ENCODE data around the gene SHE.

SHE gene

GRCh38 chr1:154474802-154475201 is 27.4 kb downstream of the SHE start:
- Histone ChIP-seq H3K4me3 (ENCODE audit: low read length) (no peak overlapping the region), H3K9me3 (ENCODE audit: control insufficient read depth, low read depth, low read length) (no peaks in the 10 kb centered on the region), H3K9ac (ENCODE audit: low read length) (no peak overlapping the region), H3K27ac (ENCODE audit: low read length) (no peak overlapping the region), H3K27me3 (ENCODE audit: control insufficient read depth, insufficient read depth, low read length) (no peaks in the 10 kb centered on the region), H3K4me1 (ENCODE audit: control insufficient read depth, low read depth, low read length) (no peaks in the 10 kb centered on the region), H3K36me3 (ENCODE audit: control insufficient read depth, low read depth, low read length) (no peaks in the 10 kb centered on the region)

GRCh38 chr1:154471304-154471703 is 30.9 kb downstream of the SHE start:
- Histone ChIP-seq H3K9me3 (ENCODE audit: control insufficient read depth, low read depth, low read length) (no peaks in the 10 kb centered on the region), H3K4me3 (ENCODE audit: low read length) (no peak overlapping the region), H3K9ac (ENCODE audit: low read length) (no peak overlapping the region), H3K4me1 (ENCODE audit: control insufficient read depth, low read depth, low read length) (peaks cover 1% of the 10 kb centered on the region), H3K27ac (ENCODE audit: low read length) (no peak overlapping the region), H3K27me3 (ENCODE audit: control insufficient read depth, insufficient read depth, low read length) (no peaks in the 10 kb centered on the region), H3K36me3 (ENCODE audit: control insufficient read depth, low read depth, low read length) (no peaks in the 10 kb centered on the region)

- H3K9me3 ChIP-seq (ENCODE audit: control insufficient read depth, low read depth, low read length): no peaks in the 10 kb centered on the region
- H3K27ac ChIP-seq (ENCODE audit: low read length): no peak overlapping the region
- H3K36me3 ChIP-seq (ENCODE audit: control insufficient read depth, low read depth, low read length): no peaks in the 10 kb centered on the region
- H3K9ac ChIP-seq (ENCODE audit: low read length): no peak overlapping the region
- no peak overlapping the region for H3K4me3 ChIP-seq (ENCODE audit: low read length)
- peaks cover 4% of the 10 kb centered on the region for H3K4me1 ChIP-seq (ENCODE audit: control insufficient read depth, low read depth, low read length)
- H3K27me3 ChIP-seq (ENCODE audit: control insufficient read depth, insufficient read depth, low read length): no peaks in the 10 kb centered on the region
Measured at GRCh38 chr1:154469844-154470560, 32.2 kb downstream of the SHE start.

GRCh38 chr1:154468535-154469250 is 33.5 kb downstream of the SHE start:
- Histone ChIP-seq H3K4me1 (ENCODE audit: control insufficient read depth, low read depth, low read length) (peaks cover 4% of the 10 kb centered on the region), H3K27me3 (ENCODE audit: control insufficient read depth, insufficient read depth, low read length) (no peaks in the 10 kb centered on the region), H3K27ac (ENCODE audit: low read length) (no peak overlapping the region), H3K36me3 (ENCODE audit: control insufficient read depth, low read depth, low read length) (no peaks in the 10 kb centered on the region), H3K9ac (ENCODE audit: low read length) (no peak overlapping the region), H3K4me3 (ENCODE audit: low read length) (no peak overlapping the region), H3K9me3 (ENCODE audit: control insufficient read depth, low read depth, low read length) (no peaks in the 10 kb centered on the region)

- H3K27me3 ChIP-seq (ENCODE audit: control insufficient read depth, insufficient read depth, low read length): no peaks in the 10 kb centered on the region
- no peaks in the 10 kb centered on the region for H3K9me3 ChIP-seq (ENCODE audit: control insufficient read depth, low read depth, low read length)
- peaks cover 9% of the 10 kb centered on the region for H3K4me1 ChIP-seq (ENCODE audit: control insufficient read depth, low read depth, low read length)
- H3K9ac ChIP-seq (ENCODE audit: low read length): no peak overlapping the region
- H3K27ac ChIP-seq (ENCODE audit: low read length): no peak overlapping the region
- no peak overlapping the region for H3K4me3 ChIP-seq (ENCODE audit: low read length)
- H3K36me3 ChIP-seq (ENCODE audit: control insufficient read depth, low read depth, low read length): no peaks in the 10 kb centered on the region
Measured at GRCh38 chr1:154467434-154468102, 34.6 kb downstream of the SHE start.

GRCh38 chr1:154466921-154467417 is 35.2 kb downstream of the SHE start:
- no peaks in the 10 kb centered on the region for H3K27me3 ChIP-seq (ENCODE audit: control insufficient read depth, insufficient read depth, low read length)
- no peaks in the 10 kb centered on the region for H3K9me3 ChIP-seq (ENCODE audit: control insufficient read depth, low read depth, low read length)
- H3K9ac ChIP-seq (ENCODE audit: low read length): no peak overlapping the region
- H3K4me1 ChIP-seq (ENCODE audit: control insufficient read depth, low read depth, low read length): peaks cover 9% of the 10 kb centered on the region
- no peak overlapping the region for H3K4me3 ChIP-seq (ENCODE audit: low read length)
- H3K27ac ChIP-seq (ENCODE audit: low read length): no peak overlapping the region
- no peaks in the 10 kb centered on the region for H3K36me3 ChIP-seq (ENCODE audit: control insufficient read depth, low read depth, low read length)

GRCh38 chr1:154466206-154466605 is 36.0 kb downstream of the SHE start:
- Histone ChIP-seq H3K27ac (ENCODE audit: low read length) (no peak overlapping the region), H3K27me3 (ENCODE audit: control insufficient read depth, insufficient read depth, low read length) (no peaks in the 10 kb centered on the region), H3K36me3 (ENCODE audit: control insufficient read depth, low read depth, low read length) (no peaks in the 10 kb centered on the region), H3K9me3 (ENCODE audit: control insufficient read depth, low read depth, low read length) (no peaks in the 10 kb centered on the region), H3K4me3 (ENCODE audit: low read length) (no peak overlapping the region), H3K9ac (ENCODE audit: low read length) (no peak overlapping the region), H3K4me1 (ENCODE audit: control insufficient read depth, low read depth, low read length) (peaks cover 9% of the 10 kb centered on the region)

- Histone ChIP-seq H3K27ac (ENCODE audit: low read length) (no peak overlapping the region), H3K9ac (ENCODE audit: low read length) (no peak overlapping the region), H3K4me1 (ENCODE audit: control insufficient read depth, low read depth, low read length) (peaks cover 9% of the 10 kb centered on the region), H3K36me3 (ENCODE audit: control insufficient read depth, low read depth, low read length) (no peaks in the 10 kb centered on the region), H3K27me3 (ENCODE audit: control insufficient read depth, insufficient read depth, low read length) (no peaks in the 10 kb centered on the region), H3K9me3 (ENCODE audit: control insufficient read depth, low read depth, low read length) (no peaks in the 10 kb centered on the region), H3K4me3 (ENCODE audit: low read length) (no peak overlapping the region)
Measured at GRCh38 chr1:154465621-154466195, 36.5 kb downstream of the SHE start.

- Histone ChIP-seq H3K4me3 (ENCODE audit: low read length) (no peak overlapping the region), H3K27ac (ENCODE audit: low read length) (no peak overlapping the region), H3K36me3 (ENCODE audit: control insufficient read depth, low read depth, low read length) (no peaks in the 10 kb centered on the region), H3K9ac (ENCODE audit: low read length) (no peak overlapping the region), H3K4me1 (ENCODE audit: control insufficient read depth, low read depth, low read length) (peaks cover 9% of the 10 kb centered on the region), H3K27me3 (ENCODE audit: control insufficient read depth, insufficient read depth, low read length) (no peaks in the 10 kb centered on the region), H3K9me3 (ENCODE audit: control insufficient read depth, low read depth, low read length) (no peaks in the 10 kb centered on the region)
Measured at GRCh38 chr1:154463512-154463990, 38.7 kb downstream of the SHE start.

- H3K27me3 ChIP-seq (ENCODE audit: control insufficient read depth, insufficient read depth, low read length): no peaks in the 10 kb centered on the region
- H3K4me1 ChIP-seq (ENCODE audit: control insufficient read depth, low read depth, low read length): peaks cover 4% of the 10 kb centered on the region
- no peaks in the 10 kb centered on the region for H3K9me3 ChIP-seq (ENCODE audit: control insufficient read depth, low read depth, low read length)
- no peak overlapping the region for H3K4me3 ChIP-seq (ENCODE audit: low read length)
- no peak overlapping the region for H3K27ac ChIP-seq (ENCODE audit: low read length)
- no peaks in the 10 kb centered on the region for H3K36me3 ChIP-seq (ENCODE audit: control insufficient read depth, low read depth, low read length)
- H3K9ac ChIP-seq (ENCODE audit: low read length): no peak overlapping the region
Measured at GRCh38 chr1:154460695-154461260, 41.4 kb downstream of the SHE start.

- H3K27me3 ChIP-seq (ENCODE audit: control insufficient read depth, insufficient read depth, low read length): no peaks in the 10 kb centered on the region
- no peak overlapping the region for H3K9ac ChIP-seq (ENCODE audit: low read length)
- H3K27ac ChIP-seq (ENCODE audit: low read length): no peak overlapping the region
- no peaks in the 10 kb centered on the region for H3K9me3 ChIP-seq (ENCODE audit: control insufficient read depth, low read depth, low read length)
- H3K4me1 ChIP-seq (ENCODE audit: control insufficient read depth, low read depth, low read length): peaks cover 4% of the 10 kb centered on the region
- no peaks in the 10 kb centered on the region for H3K36me3 ChIP-seq (ENCODE audit: control insufficient read depth, low read depth, low read length)
- H3K4me3 ChIP-seq (ENCODE audit: low read length): no peak overlapping the region
Measured at GRCh38 chr1:154459080-154459479, 43.1 kb downstream of the SHE start.
